Thyroid gland (tissue), 4 donors: ENCODE data around the gene SLC4A4. TPM values are rescaled to one million over a fixed set of nuclear protein-coding genes. Genes with fewer than 3 reads are reported as not detected.

Experiments
- DNase-seq, 2 donors: peaks; one replicate each; pipeline ENCODE4 v3.0.0-alpha.2; 2019
- H3K27ac ChIP-seq, 3 donors: fragments of 200-600 bp; sonication (generic); 1 replicate in 2 of 3; 2 replicates in 1 of 3; pipeline ENCODE4 v1.5.1; 2016 to 2019; ENCODE audit warnings: mild to moderate bottlenecking in 1 of 3, moderate library complexity in 1 of 3
- H3K27me3 ChIP-seq: fragments of 200-600 bp; sonication (generic); one replicate; pipeline ENCODE4 v1.5.1; 2019
- H3K36me3 ChIP-seq, 2 donors: fragments of 200-600 bp; sonication (generic); one replicate each; pipeline ENCODE4 v1.5.1; 2016 to 2019
- H3K4me1 ChIP-seq, 2 donors: fragments of 200-600 bp; sonication (generic); one replicate each; pipeline ENCODE4 v1.5.1; 2017 to 2019
- H3K4me3 ChIP-seq, 3 donors: fragments of 200-600 bp; sonication (generic); replicated peaks in 1 of 3; 1 replicate in 2 of 3; 2 replicates in 1 of 3; pipeline ENCODE4 v1.5.1; 2016; ENCODE audit warnings: mild to moderate bottlenecking in 1 of 3
- H3K9me3 ChIP-seq: fragments of 200-600 bp; sonication (generic); one replicate; pipeline ENCODE4 v1.5.1; 2017
- POLR2A ChIP-seq, 2 donors: fragments of 450-650 bp; IDR thresholded peaks; one replicate each; pipeline ENCODE4 v1.6.1; 2017; ENCODE audit warnings: antibody characterized with exemption in 2 of 2, mild to moderate bottlenecking in 2 of 2, moderate library complexity in 1 of 2
- WGBS, 2 donors: methylation state at CpG; one replicate each; pipeline ENCODE4 v1.1.5; 2017; 5-methylcytosine and 5-hydroxymethylcytosine counted together
- intact Hi-C: fragments of 100-400 bp; cut with DNase I; formaldehyde crosslinking; loops from one replicate; pipeline ENCODE4 v1.15.1; 2023
- total RNA-seq, 4 donors: library from RNA; depleted of rRNA; stranded (reverse); fragments of >200 nt; gene quantifications; one replicate each; pipeline ENCODE4 v1.2.3, GENCODE V29; 2016
- TF ChIP-seq, protein P1 (sequence below), 6 experiments: fragments of 200-600 bp in 3 of 6; fragments of 450-650 bp in 3 of 6; sonication (generic) in 3 of 6; IDR thresholded peaks; one replicate each; pipeline ENCODE4 v1.5.1; 2016 to 2019; ENCODE audit warnings: antibody characterized with exemption in 6 of 6, mild to moderate bottlenecking in 2 of 6, inconsistent platforms in 1 of 6, moderate library complexity in 1 of 6

The SLC4A4 gene
- total RNA-seq, 4 donors from 2014 or later, result 39.8 to 90.7 (median 72.8) TPM

DNA sequence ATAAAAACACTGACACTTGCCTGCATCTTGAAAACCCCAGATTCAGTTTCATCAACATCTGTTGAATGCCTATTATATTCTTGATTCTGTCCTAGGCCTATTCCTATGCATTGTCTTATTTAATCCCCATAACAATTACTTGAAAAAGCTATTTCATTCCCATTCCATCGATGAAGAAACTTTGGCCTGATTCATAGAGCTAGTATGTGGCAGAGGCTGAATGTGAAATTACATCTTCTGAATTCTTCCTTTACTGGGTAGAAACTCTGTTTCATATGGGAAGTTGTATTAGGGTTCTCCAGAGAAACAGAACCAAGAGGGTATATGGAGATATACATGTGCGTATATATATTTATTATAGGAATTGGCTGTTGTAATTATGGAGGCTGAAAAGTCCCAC is 35.0 kb upstream of the SLC4A4 start:
- TF ChIP-seq, protein P1, sequence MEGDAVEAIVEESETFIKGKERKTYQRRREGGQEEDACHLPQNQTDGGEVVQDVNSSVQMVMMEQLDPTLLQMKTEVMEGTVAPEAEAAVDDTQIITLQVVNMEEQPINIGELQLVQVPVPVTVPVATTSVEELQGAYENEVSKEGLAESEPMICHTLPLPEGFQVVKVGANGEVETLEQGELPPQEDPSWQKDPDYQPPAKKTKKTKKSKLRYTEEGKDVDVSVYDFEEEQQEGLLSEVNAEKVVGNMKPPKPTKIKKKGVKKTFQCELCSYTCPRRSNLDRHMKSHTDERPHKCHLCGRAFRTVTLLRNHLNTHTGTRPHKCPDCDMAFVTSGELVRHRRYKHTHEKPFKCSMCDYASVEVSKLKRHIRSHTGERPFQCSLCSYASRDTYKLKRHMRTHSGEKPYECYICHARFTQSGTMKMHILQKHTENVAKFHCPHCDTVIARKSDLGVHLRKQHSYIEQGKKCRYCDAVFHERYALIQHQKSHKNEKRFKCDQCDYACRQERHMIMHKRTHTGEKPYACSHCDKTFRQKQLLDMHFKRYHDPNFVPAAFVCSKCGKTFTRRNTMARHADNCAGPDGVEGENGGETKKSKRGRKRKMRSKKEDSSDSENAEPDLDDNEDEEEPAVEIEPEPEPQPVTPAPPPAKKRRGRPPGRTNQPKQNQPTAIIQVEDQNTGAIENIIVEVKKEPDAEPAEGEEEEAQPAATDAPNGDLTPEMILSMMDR (IDR thresholded peaks at IDR 0.05), result no peak
- TF ChIP-seq POLR2A (IDR thresholded peaks at IDR 0.05), result no peak
- H3K9me3 ChIP-seq, result no peaks in the 10 kb centered on the region
- H3K4me3 ChIP-seq, result no peak overlapping the region
- no peak for DNase-seq
- intact Hi-C loops, result no loop called here
- no peak overlapping the region for H3K27ac ChIP-seq
- 91 to 95% methylated on average over 2 of the region's 2 CpGs for WGBS, 2 donors
- H3K36me3 ChIP-seq, result no peaks in the 10 kb centered on the region
- H3K4me1 ChIP-seq, result no peaks in the 10 kb centered on the region
- H3K27me3 ChIP-seq, result no peaks in the 10 kb centered on the region

DNA sequence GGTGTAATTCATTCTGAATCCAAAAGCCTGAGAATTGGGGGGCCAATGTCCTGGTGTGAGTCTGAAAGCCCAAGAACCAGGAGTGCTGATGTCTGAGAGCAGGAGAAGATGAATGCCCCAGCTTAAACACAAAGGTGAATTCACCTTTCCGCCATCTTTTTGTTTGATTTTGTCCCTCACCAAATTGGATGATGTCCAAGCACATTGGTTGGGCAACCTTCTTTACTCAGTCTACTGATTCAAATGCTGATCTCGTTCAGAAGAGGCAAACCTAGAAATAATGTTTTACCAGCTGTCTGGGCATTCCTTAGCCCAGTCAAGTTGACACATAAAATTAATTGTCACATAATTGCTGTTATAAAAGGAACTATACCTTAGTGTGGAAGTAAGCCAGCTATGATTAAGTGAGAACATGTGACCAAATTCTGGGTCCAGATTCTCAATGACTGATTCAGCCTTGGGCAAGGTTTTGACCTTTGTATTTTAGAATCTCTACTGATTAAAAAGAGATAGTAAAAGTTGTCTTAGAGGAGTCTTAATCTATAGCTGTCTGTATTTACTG is 34.5 kb upstream of the SLC4A4 start:
- Histone ChIP-seq H3K4me3 (no peak overlapping the region), H3K27ac (no peak overlapping the region), H3K9me3 (no peaks in the 10 kb centered on the region), H3K27me3 (no peaks in the 10 kb centered on the region), H3K36me3 (no peaks in the 10 kb centered on the region), H3K4me1 (no peaks in the 10 kb centered on the region)
- TF ChIP-seq, protein P1 (IDR thresholded peaks at IDR 0.05), result no peak
- no peak for TF ChIP-seq POLR2A (IDR thresholded peaks at IDR 0.05)
- intact Hi-C loops, result no loop called here
- no peak for DNase-seq
- WGBS, 2 donors, result 66 to 76% methylated on average over 2 of the region's 2 CpGs

DNA sequence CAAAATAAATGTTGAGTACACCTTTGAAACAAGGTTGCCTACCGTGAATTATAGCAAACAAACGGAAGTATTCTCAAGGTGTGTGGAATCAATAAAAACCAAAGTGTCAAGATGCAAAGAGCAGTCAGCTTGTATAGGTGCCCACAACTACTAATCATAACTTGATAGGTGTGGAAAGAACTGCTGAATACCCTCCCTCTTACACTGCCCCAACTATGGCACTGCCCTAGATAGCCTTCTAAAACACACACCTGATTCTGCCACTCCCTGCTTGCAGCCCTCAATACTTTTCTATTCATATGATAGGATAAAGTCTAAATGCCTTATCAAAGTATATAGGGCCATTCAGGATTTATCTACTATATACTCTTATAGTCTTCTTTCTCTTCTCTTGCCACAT is 31.1 kb upstream of the SLC4A4 start:
- TF ChIP-seq, protein P1 (IDR thresholded peaks at IDR 0.05), result no peak
- no peak for TF ChIP-seq POLR2A (IDR thresholded peaks at IDR 0.05)
- 92 to 98% methylated on average over 2 of the region's 2 CpGs for WGBS, 2 donors
- intact Hi-C loops, result no loop called here

DNA sequence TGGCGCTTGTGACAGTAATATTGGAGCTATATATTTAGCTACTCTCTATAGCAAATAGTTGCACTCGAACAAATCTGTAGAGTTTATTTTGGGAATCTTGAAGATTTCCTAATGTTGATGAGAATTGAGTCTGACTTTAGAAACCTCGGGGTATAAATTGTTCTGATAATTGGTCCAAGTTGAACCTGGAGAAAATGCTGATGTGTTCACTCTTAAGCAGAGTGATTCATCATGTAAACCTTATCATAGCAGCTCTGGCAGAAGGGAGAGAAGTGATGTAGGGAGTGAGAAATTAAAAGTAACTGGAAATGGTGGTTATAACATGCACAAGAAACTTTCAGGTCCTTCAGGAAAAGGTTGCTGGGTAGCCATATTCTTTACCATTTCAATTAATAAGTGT is 16.4 kb upstream of the SLC4A4 start:
- H3K27ac ChIP-seq, result no peak overlapping the region
- H3K27me3 ChIP-seq, result no peaks in the 10 kb centered on the region
- H3K4me3 ChIP-seq, result no peak overlapping the region
- WGBS, 2 donors, result 81 to 87% methylated on average over 3 of the region's 3 CpGs
- no peak for DNase-seq
- intact Hi-C loops, result no loop called here
- no peaks in the 10 kb centered on the region for H3K9me3 ChIP-seq
- TF ChIP-seq, protein P1 (IDR thresholded peaks at IDR 0.05), result no peak
- no peaks in the 10 kb centered on the region for H3K36me3 ChIP-seq
- H3K4me1 ChIP-seq, result no peaks in the 10 kb centered on the region

More for the DNA sequence above, 31.1 kb upstream of the SLC4A4 start:
- no peaks in the 10 kb centered on the region for H3K36me3 ChIP-seq
- no peak overlapping the region for H3K27ac ChIP-seq
- H3K9me3 ChIP-seq, result no peaks in the 10 kb centered on the region
- H3K4me1 ChIP-seq, result no peaks in the 10 kb centered on the region
- no peak for DNase-seq
- H3K4me3 ChIP-seq, result no peak overlapping the region
- H3K27me3 ChIP-seq, result no peaks in the 10 kb centered on the region

DNA sequence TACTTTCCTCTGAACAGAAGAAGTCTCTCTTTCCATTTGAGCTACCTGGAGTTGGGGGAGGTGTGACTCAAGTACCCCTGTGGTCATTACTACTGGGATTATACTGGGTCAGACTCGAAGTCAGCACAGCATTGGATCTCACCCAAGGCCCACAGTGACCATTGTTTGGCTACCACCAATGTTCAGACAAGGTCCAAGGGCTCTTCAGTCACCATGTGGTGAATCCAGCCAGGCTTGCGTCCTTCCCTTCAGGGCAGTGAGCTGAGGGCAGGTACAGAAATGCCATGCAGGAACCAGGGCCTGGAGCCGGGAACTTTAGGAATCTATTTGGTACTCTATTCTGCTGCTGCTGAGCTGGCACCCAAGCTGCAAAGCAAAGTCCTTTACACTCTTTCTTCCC is 5.5 kb upstream of the SLC4A4 start:
- TF ChIP-seq POLR2A (IDR thresholded peaks at IDR 0.05), result no peak
- TF ChIP-seq, protein P1 (IDR thresholded peaks at IDR 0.05), result no peak
- Histone ChIP-seq H3K9me3 (no peaks in the 10 kb centered on the region), H3K4me3 (no peak overlapping the region), H3K27me3 (no peaks in the 10 kb centered on the region), H3K27ac (no peak overlapping the region), H3K36me3 (no peaks in the 10 kb centered on the region), H3K4me1 (peaks cover 0 to 4% of the 10 kb centered on the region in 2 donors)
- WGBS, 2 donors, result 84 to 91% methylated on average over 3 of the region's 3 CpGs
- no peak for DNase-seq
- intact Hi-C loops, result no loop called here
